ENCODE measurements around the gene TMEM200B. TPM values are rescaled to one million over a fixed set of nuclear protein-coding genes. Genes with fewer than 3 reads are reported as not detected.

The TMEM200B gene
- total and polyA plus RNA-seq, 2 experiments from 2014 or later = 4.9 to 8.7 TPM

- peaks cover 38% of the 10 kb centered on the region for H3K27me3 Mint-ChIP-seq (ENCODE audit: insufficient read depth, low read depth, poor library complexity)
Measured at GRCh38 chr1:29121516-29121935, 2.2 kb downstream of the TMEM200B start.

More at GRCh38 chr1:29121516-29121935, 2.2 kb downstream of the TMEM200B start:
- Mint-ChIP-seq H3K27ac (no peak overlapping the region), H3K4me3 (peak overlapping the region; percentile 42; the same call in 1 of the 3 replicates), H3K36me3 (ENCODE audit: low read depth) (peaks cover 17% of the 10 kb centered on the region), H3K9me3 (no peaks in the 10 kb centered on the region), H3K4me1 (peaks cover 10% of the 10 kb centered on the region)
- Histone ChIP-seq H3K27ac (ENCODE audit: low read depth) (no peak overlapping the region), H3K27me3 (ENCODE audit: insufficient read depth) (peaks cover 40% of the 10 kb centered on the region), H3K4me1 (ENCODE audit: insufficient read depth) (peaks cover 8% of the 10 kb centered on the region; the same call in 1 of the 2 replicates), H2AFZ (peak overlapping the region; percentile 56; the same call in 1 of the 2 replicates), H3K4me2 (peak overlapping the region; percentile 99), H3K9me2 (ENCODE audit: insufficient read depth) (no peaks in the 10 kb centered on the region), H4K20me1 (replicated peaks; ENCODE audit: insufficient read depth) (no peaks in the 10 kb centered on the region; the same call in 1 of the 2 replicates), H3K36me3 (ENCODE audit: insufficient read depth) (no peaks in the 10 kb centered on the region), H3K4me3 (peak overlapping the region; percentile 81), H3F3A (replicated peaks; ENCODE audit: low read depth) (peaks cover 25% of the 10 kb centered on the region; the same call in 1 of the 2 replicates), H3K79me2 (replicated peaks; ENCODE audit: insufficient read depth) (no peaks in the 10 kb centered on the region)
- ATAC-seq (peak; percentile 16), DNase-seq (ENCODE audit: low spot score) (peak; percentile 66)
- TF ChIP-seq NANOG (IDR thresholded peaks at IDR 0.05; ENCODE audit: borderline replicate concordance) (no peak), EZH2phosphoT487 (IDR thresholded peaks at IDR 0.05; ENCODE audit: unreplicated experiment) (no peak), JUNB (IDR thresholded peaks at IDR 0.05; ENCODE audit: unreplicated experiment) (no peak), ETS1 (IDR thresholded peaks at IDR 0.05) (no peak), POLR2AphosphoS5 (IDR thresholded peaks at IDR 0.05; ENCODE audit: low read depth) (no peak), ZNF114 (CRISPR knock-in tag; IDR thresholded peaks at IDR 0.05) (no peak), CTCF (conservative IDR thresholded peaks at IDR 0.05; ENCODE audit: low read depth in 2 of 2) (no peak; a peak in 1 of 4 replicates), ZNF331 (CRISPR knock-in tag; IDR thresholded peaks at IDR 0.05; ENCODE audit: low read depth) (no peak), ZNF462 (CRISPR knock-in tag; IDR thresholded peaks at IDR 0.05) (no peak)

All from GM23338 (cell line).